GM13977 (cell line): ENCODE data around the gene UPK1B.

Experiments used
- DNase-seq: peaks from one replicate; pipeline ENCODE4 v3.0.0; 2012; ENCODE audit warnings: low spot score
- in situ Hi-C: fragments of 300-500 bp; cut with MboI; formaldehyde crosslinking; loops from one replicate; pipeline ENCODE4 v1.12.0; 2022; ENCODE audit warnings: low sequenced_read_pairs, low pct_unique_long_range_greater_than_20kb, mixed read lengths, inconsistent platforms; ENCODE audit not compliant: unreplicated experiment
- TF ChIP-seq, protein P1 (sequence below): IDR thresholded peaks from 2 replicates; pipeline ENCODE4 v1.5.1; 2012; ENCODE audit warnings: mild to moderate bottlenecking, control low read depth; ENCODE audit not compliant: insufficient read depth; ENCODE audit errors: extremely low read depth, missing control alignments

UPK1B gene

DNA sequence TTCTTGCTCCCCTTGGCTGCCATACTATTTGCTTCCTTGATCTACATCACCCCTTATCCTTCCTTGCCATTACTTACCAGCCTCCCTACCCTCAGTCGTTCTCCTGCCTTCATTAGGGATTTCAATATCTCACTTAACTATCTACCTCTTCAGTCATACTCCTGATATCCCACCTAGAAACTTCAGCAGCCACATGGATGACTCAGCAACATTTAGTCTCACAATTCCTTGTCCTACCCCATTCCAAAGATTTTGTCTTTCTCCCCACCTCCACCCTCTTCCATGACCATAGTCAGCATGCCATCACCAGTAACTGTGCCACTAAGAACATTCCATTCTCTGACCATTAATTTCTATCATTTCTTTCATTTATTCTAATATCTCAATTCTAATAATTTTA is 18.4 kb downstream of the UPK1B start:
- in situ Hi-C loops: no loop called here
- TF ChIP-seq, protein P1, sequence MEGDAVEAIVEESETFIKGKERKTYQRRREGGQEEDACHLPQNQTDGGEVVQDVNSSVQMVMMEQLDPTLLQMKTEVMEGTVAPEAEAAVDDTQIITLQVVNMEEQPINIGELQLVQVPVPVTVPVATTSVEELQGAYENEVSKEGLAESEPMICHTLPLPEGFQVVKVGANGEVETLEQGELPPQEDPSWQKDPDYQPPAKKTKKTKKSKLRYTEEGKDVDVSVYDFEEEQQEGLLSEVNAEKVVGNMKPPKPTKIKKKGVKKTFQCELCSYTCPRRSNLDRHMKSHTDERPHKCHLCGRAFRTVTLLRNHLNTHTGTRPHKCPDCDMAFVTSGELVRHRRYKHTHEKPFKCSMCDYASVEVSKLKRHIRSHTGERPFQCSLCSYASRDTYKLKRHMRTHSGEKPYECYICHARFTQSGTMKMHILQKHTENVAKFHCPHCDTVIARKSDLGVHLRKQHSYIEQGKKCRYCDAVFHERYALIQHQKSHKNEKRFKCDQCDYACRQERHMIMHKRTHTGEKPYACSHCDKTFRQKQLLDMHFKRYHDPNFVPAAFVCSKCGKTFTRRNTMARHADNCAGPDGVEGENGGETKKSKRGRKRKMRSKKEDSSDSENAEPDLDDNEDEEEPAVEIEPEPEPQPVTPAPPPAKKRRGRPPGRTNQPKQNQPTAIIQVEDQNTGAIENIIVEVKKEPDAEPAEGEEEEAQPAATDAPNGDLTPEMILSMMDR: no peak
- no peak for DNase-seq

DNA sequence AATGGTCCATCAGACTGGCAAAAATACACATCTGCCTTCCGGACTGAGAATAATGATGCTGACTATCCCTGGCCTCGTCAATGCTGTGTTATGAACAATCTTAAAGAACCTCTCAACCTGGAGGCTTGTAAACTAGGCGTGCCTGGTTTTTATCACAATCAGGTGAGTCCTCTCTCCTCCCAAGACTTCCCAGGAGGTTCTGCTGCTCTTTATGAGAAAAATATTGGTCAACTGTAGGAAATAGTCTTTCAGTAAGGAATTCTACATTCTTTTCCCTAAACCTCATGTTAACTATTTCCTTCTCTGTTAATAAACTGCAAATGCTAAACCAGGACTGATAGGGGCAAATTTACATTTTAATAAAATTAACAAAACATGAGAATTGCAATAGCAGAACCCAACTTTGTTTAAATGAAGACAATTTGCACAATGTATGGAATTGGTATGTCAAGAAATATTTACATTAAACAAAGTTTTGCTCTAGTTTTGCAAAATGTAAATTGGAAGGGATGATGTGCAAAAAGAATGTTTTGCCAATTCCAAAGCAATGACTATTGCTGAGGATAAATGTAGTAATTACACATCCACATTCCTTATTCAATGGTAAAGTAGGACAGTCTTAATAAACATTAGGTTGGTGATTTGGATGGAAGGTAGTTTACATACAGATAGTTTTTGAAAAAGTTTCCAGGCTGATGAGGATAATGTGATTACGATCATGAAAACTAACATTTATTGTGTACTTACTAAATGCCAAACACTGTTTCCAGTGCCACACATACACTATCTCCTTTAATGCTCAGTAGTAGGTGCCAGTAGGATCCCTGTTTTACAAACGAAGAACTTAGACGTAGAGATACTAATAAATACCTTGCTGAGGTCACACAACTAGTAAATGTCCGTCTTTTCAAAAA is 21.1 kb downstream of the UPK1B start:
- DNase-seq: no peak
- in situ Hi-C loops: no loop called here
- TF ChIP-seq, protein P1: no peak

DNA sequence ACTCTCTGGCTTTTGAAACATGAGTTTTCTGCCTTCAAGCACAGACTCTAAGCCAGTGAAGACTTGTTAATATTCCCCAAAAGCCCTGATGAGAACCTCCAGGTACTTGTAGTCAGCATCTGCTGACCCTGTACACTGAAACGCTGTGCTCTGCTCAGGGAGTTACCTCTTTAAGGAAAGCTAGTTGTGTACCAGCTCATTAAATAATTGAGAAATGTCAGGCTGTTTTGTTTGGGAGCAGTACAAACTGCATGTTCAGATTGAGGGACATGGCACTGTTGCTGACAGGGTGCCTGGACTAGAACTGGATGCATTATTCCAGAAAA is 21.7 kb downstream of the UPK1B start:
- no peak for DNase-seq
- TF ChIP-seq, protein P1: no peak
- in situ Hi-C loops: no loop called here

DNA sequence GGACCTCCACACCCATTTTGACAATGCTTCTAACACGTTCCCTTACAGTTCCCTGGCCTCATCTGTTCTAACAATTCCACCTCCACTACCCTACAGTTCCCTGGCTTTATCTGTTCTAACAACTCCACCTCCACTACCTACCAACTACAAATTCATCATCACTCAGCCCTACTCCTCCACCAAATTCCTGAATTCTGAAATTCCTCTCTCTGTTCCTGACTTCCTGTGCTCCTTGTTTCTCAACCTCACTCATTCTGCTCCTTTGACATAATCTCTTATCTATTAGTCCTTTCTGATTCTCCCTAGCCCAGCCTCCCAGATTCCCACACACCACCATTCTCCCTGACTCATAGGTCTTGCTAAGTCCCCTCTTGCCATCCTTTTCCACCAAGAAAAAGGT is 22.5 kb downstream of the UPK1B start:
- no peak for DNase-seq
- in situ Hi-C loops: no loop called here
- TF ChIP-seq, protein P1: no peak

DNA sequence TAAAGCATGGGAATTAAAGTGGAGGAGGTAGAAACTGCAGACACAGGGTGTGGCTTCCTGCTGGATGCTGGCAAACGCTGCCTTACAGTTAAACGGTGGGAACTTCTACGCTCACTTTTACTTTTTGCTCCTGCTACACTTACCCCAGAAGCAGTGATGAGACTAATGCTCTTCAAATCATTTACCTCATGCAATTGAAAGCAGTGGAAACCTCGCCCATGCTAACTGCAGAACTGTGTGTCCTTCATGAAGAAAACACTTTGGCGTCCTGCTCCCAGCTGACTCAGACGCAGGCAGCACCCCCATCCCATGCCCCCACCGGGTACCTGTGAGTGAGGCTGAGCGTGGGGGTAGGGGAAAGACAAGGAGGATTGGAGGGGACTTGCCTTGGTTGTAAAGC is 31.8 kb downstream of the UPK1B start:
- in situ Hi-C loops: no loop called here
- no peak for DNase-seq
- TF ChIP-seq, protein P1: no peak

DNA sequence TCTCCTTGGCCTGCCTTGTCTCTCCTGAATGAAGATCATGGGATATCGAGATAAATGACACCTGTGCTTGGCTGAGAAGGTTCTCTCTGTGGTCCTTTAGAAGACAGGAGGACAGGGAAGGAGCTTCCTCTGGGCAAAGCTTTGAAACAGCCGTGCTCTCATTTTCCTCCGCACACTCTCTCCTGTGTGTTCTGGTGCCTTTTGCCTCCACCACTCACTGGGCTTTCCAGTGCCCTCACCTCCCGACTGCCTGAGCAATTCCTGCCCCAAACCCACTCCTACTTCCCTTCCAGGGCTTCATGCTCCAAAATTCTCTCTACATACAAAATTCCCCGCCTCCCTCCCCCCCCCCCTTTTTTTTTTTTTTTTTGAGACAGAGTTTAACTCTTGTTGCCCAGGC is 32.3 kb downstream of the UPK1B start:
- TF ChIP-seq, protein P1: no peak
- in situ Hi-C loops: no loop called here

More for the DNA sequence above, 32.3 kb downstream of the UPK1B start:
- no peak for DNase-seq
